HepG2 (cell line): Measurements from ENCODE around the gene IPO13. TPM values are rescaled to one million over a fixed set of nuclear protein-coding genes. Genes with fewer than 3 reads are reported as not detected.
A peak's percentile ranks its signal among the peaks of the same experiment; 100 is the strongest.

Source experiments
- CBX2 ChIP-seq, 2 experiments: fragments of 200-600 bp in 1 of 2; sonication (generic); formaldehyde crosslinking in 1 of 2; IDR thresholded peaks; 2 replicates each; pipeline versions ENCODE4 v1.7.0 to v1.8.1; 2018 to 2022; ENCODE audit warnings: low read depth in 2 of 2, low read length in 1 of 2, mild to moderate bottlenecking in 1 of 2, missing genetic modification reagents in 1 of 2
- FOXO1 ChIP-seq: sonication (generic); formaldehyde crosslinking; IDR thresholded peaks from 2 replicates; pipeline ENCODE4 v1.4.0; 2020; ENCODE audit warnings: missing genetic modification reagents
- GATAD2A ChIP-seq: IDR thresholded peaks from 2 replicates; pipeline ENCODE4 v1.6.1; 2016
- HNF1A ChIP-seq, 2 experiments: sonication (generic) in 1 of 2; formaldehyde crosslinking in 1 of 2; IDR thresholded peaks; 2 replicates each; pipeline versions ENCODE4 v1.4.0 to v1.6.1; 2016 to 2020; ENCODE audit warnings: borderline replicate concordance in 1 of 2, low read depth in 1 of 2, mild to moderate bottlenecking in 1 of 2, missing genetic modification reagents in 1 of 2
- HNF1B ChIP-seq: sonication (generic); formaldehyde crosslinking; IDR thresholded peaks from 2 replicates; pipeline ENCODE4 v1.5.1; 2020; ENCODE audit warnings: mild to moderate bottlenecking, moderate library complexity, missing genetic modification reagents
- IRF1 ChIP-seq: sonication (generic); formaldehyde crosslinking; IDR thresholded peaks from 2 replicates; pipeline ENCODE4 v1.4.0; 2020; ENCODE audit warnings: low read depth, mild to moderate bottlenecking, missing genetic modification reagents
- KDM4B ChIP-seq: sonication (generic); formaldehyde crosslinking; IDR thresholded peaks from 2 replicates; pipeline ENCODE4 v1.4.0; 2020; ENCODE audit warnings: missing genetic modification reagents
- REST ChIP-seq, 2 experiments: IDR thresholded peaks; 2 replicates each; pipeline ENCODE4 v1.6.1; 2011 to 2012; ENCODE audit warnings: low read length in 2 of 2, borderline replicate concordance in 1 of 2, low read depth in 1 of 2, mild to moderate bottlenecking in 1 of 2, moderate library complexity in 1 of 2
- SAP130 ChIP-seq: IDR thresholded peaks from 2 replicates; pipeline ENCODE4 v1.6.1; 2016; ENCODE audit warnings: low read depth
- SIN3B ChIP-seq: fragments of 150-350 bp; IDR thresholded peaks from 2 replicates; pipeline ENCODE4 v1.6.1; 2014; ENCODE audit warnings: low read length
- SIX4 ChIP-seq: sonication (generic); formaldehyde crosslinking; IDR thresholded peaks from 2 replicates; pipeline ENCODE4 v1.4.0; 2020; ENCODE audit warnings: missing genetic modification reagents
- SKI ChIP-seq: fragments of 450-650 bp; IDR thresholded peaks from one replicate; pipeline ENCODE4 v1.6.1; 2018; ENCODE audit warnings: mild to moderate bottlenecking; ENCODE audit not compliant: partially characterized antibody
- YEATS4 ChIP-seq: sonication (generic); formaldehyde crosslinking; IDR thresholded peaks from 2 replicates; pipeline ENCODE4 v1.4.0; 2020; ENCODE audit warnings: missing genetic modification reagents, borderline replicate concordance
- ZFAT ChIP-seq: sonication (generic); formaldehyde crosslinking; conservative IDR thresholded peaks from 2 replicates; pipeline ENCODE4 v1.8.1; 2023; ENCODE audit warnings: missing genetic modification reagents, inconsistent platforms
- ZNF383 ChIP-seq: sonication (generic); formaldehyde crosslinking; IDR thresholded peaks from 2 replicates; pipeline ENCODE4 v1.4.0; 2020; ENCODE audit warnings: missing genetic modification reagents, mild to moderate bottlenecking, borderline replicate concordance
- ZNF597 ChIP-seq: sonication (generic); formaldehyde crosslinking; IDR thresholded peaks from 2 replicates; pipeline ENCODE4 v1.5.0; 2020; ENCODE audit warnings: missing genetic modification reagents
- polyA plus RNA-seq, 8 experiments: library from polyadenylated mRNA; depleted of rRNA in 3 of 8; stranded (reverse) in 7 of 8; unstranded in 1 of 8; fragments of >200 nt; fragmentation: Illumina TruSeq in 4 of 8; extraction: Trizol in 4 of 8; gene quantifications; 2 replicates each; pipeline versions ENCODE4 v1.2.1 to v1.2.3, GENCODE V29; 2011 to 2016; ENCODE audit warnings: low read depth in 4 of 8, missing spikeins in 1 of 8, mixed read lengths in 1 of 8; ENCODE audit not compliant: insufficient read depth in 1 of 8
- total RNA-seq, 5 experiments: library from RNA; depleted of rRNA; stranded (reverse); fragments of >200 nt; fragmentation: Illumina TruSeq; extraction: Trizol; gene quantifications; 2 replicates each; pipeline ENCODE4 v1.2.3, GENCODE V29; 2016; ENCODE audit warnings: low read depth in 1 of 5

IPO13 gene
- total and polyA plus RNA-seq, 2 of the 13 experiments (the other 11 are each of a cell fraction or from before 2014, with no cell fraction given) = 12.9 to 15.6 TPM

GRCh38 chr1:43991476-43992231 is 44.9 kb downstream of the IPO13 start, which contains the start of gene CCDC24 (continued):
- TF ChIP-seq REST (IDR thresholded peaks at IDR 0.05; ENCODE audit: borderline replicate concordance in 1 of 2, low read depth in 1 of 2, low read length in 2 of 2) (no peak), CBX2 (IDR thresholded peaks at IDR 0.05; ENCODE audit: low read depth, low read length) (no peak), CBX2 (CRISPR knock-in tag; IDR thresholded peaks at IDR 0.05; ENCODE audit: low read depth) (no peak), FOXO1 (CRISPR knock-in tag) (no peak; the same call in none of the 2 replicates), KDM4B (CRISPR knock-in tag) (no peak), SIN3B (no peak), YEATS4 (CRISPR knock-in tag) (0 out of 2 replicates have a peak, but pooled peaks have one; percentile 54), GATAD2A (0 out of 2 replicates have a peak, but pooled peaks have one; percentile 23), HNF1B (CRISPR knock-in tag) (peak; percentile 82), ZNF597 (CRISPR knock-in tag) (no peak), ZFAT (CRISPR knock-in tag) (no peak), SIX4 (CRISPR knock-in tag) (no peak; the same call in 1 of the 2 replicates), IRF1 (CRISPR knock-in tag) (no peak), HNF1A (IDR thresholded peaks at IDR 0.05; ENCODE audit: low read depth) (no peak), HNF1A (CRISPR knock-in tag; IDR thresholded peaks at IDR 0.05; ENCODE audit: borderline replicate concordance) (peak; percentile 39; the same call in 1 of the 2 replicates), SKI (peak; percentile 9), ZNF383 (CRISPR knock-in tag) (peak; percentile 87; the same call in 1 of the 2 replicates), SAP130 (peak; percentile 94)
